Thyroid gland (tissue), 4 donors: ENCODE measurements around the gene FIBCD1.

Experiments used
- CTCF ChIP-seq, 6 experiments: fragments of 200-600 bp in 3 of 6; fragments of 450-650 bp in 3 of 6; sonication (generic) in 3 of 6; IDR thresholded peaks; one replicate each; pipeline ENCODE4 v1.5.1; 2016 to 2019; ENCODE audit warnings: antibody characterized with exemption in 6 of 6, mild to moderate bottlenecking in 2 of 6, inconsistent platforms in 1 of 6, moderate library complexity in 1 of 6
- POLR2A ChIP-seq, 2 donors: fragments of 450-650 bp; IDR thresholded peaks; one replicate each; pipeline ENCODE4 v1.6.1; 2017; ENCODE audit warnings: antibody characterized with exemption in 2 of 2, mild to moderate bottlenecking in 2 of 2, moderate library complexity in 1 of 2

- TF ChIP-seq CTCF (IDR thresholded peaks at IDR 0.05), result no peak
- no peak for TF ChIP-seq POLR2A (IDR thresholded peaks at IDR 0.05)
Measured at GRCh38 chr9:130868230-130868629, 70.8 kb downstream of the FIBCD1 start.
